ENCODE results near the gene BACH2.
"Not testable (repeated sequence)": the region's sequence is repeated elsewhere in the genome, so short reads cannot be mapped to it uniquely, and the experiment has no call there.

BACH2 gene

DNA sequence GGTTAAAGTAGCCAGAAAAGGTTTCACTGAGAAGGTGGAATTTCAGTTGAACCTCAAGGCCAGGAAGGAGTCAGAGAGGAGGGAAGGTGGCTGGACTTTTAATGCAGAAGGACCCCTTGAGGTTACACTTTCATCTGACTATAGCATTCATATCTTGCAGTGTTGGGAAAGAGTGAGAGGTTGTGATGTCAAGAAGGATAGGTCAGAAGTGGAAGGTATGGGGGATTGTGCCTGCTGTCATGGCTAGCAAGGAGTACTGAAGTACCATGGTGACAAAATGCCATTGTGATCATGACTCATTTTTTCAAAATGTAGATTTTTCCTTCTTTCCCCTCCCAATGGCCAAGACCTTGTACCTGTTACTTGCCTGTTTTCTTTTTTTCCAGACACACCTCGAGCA, 5.2 kb upstream of the BACH2 start:
- DNase-seq (ENCODE audit: low read depth in 2 of 2), result no peak

DNA sequence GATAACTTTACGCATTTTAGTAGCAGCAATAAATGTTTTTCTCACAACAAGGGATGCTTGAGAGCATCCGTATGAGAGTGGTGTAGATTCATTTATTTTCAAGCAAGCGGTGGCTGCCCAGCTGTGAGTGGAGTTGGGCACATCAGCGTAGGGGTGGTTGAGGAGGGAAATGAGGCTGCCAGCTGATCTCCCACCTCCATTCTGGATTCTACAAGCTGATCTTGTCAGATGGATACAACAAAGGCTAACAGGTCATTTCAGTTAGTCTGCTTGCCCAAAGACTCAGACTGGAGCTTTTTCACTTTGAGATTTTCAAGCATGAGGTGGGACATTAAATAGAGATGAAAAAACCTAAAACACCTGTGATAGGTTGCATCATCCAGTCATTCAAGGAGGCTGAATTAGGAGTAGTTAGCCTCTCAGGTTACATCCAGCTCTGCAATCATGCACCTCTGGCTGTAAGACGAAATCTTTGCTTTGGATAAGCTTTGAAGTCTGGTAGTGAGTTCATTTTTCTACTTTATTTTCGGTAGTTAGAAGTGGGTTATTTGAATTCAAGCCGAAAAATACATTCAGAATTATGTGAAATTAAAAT, 1.9 kb upstream of the BACH2 start:
- DNase-seq (ENCODE audit: low read depth in 2 of 2), result no peak

DNA sequence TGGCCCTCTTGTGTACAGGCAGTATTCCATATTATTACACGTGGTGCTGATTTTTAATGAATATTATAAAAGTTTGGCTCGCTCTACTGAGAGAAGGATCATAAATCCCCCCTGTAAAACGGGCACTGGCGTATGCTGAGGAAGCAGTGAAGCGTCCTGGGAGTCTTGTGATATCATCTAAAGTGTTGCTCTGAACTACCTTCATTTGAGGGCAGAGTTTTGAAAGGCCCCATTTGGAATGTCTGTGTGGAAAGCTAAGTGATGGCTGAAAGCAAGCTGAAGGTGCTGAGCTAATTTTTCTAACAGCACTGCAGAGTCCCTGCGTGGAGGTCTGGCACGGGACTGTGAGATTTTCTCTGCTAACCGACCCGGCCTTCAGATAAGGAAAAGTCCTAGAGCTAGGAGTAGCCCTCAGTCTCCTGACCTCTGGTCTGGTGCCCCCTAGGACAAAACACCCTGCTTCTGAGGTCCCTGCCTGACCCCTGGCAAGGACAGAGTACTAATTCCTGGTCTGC, 1.3 kb upstream of the BACH2 start:
- no peak for DNase-seq (ENCODE audit: low read depth in 2 of 2)

DNA sequence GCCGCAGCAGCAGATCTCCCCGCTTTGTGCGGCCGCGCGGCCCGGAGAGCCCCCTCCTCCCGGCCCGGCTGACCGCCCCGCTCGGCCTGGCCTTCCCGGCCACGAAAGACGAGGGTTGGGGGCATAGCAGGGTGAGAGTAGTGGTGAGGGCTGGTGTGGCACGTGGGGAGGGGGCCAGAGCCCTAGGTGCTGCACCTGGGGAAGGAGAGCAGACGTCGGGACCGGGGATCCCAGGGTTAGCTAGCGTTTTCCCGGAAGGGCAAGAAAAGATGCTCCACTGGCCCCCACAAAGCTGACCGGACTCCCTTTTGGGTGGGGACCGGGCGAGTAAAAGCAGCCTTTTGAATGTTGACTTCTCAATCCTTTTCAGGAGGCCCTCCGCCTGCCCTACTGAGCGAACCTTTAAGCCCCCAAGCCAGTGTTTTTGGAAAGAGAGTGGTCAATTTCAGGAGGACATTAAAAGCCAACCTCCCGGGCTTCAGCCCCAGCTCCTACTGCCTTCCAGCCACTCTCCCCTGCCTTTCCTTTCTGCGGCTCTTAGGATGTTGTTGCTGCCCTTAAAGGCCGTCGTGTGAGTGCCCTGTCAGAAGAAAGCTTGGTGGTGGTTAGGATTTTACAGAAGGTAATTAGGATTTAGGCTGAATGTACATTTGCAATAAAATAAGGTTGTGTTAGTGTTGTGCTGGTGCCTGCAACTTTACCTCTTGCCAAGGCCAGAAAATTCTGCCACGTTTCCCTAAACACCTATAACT, 648 bp upstream of the BACH2 start:
- DNase-seq (ENCODE audit: low read depth in 2 of 2), result no peak

DNA sequence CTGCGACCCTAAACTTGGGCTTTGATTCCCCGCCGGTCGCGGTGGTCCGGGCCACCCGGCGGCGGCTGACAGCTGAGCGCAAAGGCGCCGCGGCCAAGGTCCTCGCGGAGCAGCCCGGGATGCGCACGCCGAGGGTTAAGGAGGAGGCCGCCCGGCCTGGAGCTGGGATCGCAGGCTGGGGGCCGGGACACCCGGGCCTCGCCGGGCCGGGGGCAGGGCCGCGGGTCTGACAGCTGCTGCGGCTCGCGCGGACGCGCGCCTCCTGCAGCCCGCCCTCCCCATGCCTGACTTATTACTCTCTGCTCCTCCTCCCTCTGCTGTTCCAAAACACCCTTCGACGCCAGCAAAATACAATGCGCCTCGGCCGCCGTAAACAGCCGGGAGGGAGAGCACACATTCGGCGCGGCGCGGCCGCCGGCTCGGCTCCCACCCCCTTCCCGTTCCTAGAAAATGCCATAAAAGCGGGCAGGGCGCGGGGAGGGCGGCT, 746 bp downstream of the BACH2 start:
- DNase-seq (ENCODE audit: low read depth in 2 of 2), result peak; percentile 24 to 46

DNA sequence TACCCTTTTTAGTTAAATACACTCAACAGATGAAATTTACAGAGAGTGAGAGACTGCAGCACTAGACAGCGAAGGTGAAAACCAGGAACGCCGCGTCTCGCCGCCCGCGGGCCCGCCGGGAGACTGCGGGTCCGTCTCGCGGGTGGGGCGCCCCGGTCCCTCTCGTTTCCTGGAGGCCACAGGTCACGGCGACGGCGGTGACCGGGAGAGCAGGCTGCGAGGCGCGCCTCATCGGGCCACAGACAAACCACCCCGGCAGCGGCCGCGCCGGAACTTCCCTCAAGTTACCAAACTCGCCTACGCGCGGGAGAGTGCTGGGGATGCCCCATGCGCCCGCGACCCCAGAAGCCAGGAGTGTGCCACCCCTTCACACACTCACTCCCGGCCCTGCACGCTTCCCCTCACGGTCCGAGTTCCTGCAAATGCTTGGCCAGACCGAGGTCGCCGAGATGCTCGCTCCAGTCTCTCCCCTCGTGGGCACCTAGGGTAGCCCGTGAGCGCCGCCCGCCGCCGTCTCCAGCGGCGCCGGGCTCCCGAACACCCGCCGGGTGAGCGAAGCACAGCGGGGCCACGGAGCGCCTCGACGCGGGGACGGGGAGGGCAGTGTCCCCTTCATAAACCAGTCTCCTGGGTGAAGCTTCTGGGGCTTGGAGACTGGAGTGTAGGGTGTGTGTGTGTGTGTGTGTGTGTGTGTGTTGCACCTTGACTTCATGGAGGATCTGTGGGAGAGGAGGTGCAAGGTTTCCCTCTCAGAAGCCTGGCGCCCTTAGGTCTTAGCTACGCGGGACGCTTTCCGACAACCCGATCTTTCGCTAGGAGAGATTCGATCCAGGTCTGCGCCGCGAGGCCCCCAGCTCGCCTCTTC, 1.4 kb downstream of the BACH2 start:
- DNase-seq (ENCODE audit: low read depth in 2 of 2), result peak; percentile 73 to 80

DNA sequence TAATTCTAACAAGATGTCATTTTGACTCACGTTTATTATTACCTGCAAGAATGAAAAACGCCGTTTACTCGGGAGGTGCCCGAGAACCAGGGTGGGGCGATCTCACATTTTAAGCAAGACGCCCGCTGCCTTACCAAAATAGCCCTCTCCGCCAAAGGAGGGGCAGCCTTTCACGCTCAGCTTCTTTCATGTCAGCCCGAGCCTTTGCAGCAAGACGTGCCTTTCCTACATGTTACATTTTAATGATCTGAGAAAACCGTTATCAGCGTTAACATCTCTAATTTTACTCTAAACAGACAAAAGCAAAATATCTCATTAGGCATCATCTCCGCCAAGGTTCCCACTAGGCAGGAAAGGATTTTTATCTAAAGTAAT, 2.0 kb downstream of the BACH2 start:
- peak in 1 of 2 donors; percentile 25 for DNase-seq (ENCODE audit: low read depth in 2 of 2)

DNA sequence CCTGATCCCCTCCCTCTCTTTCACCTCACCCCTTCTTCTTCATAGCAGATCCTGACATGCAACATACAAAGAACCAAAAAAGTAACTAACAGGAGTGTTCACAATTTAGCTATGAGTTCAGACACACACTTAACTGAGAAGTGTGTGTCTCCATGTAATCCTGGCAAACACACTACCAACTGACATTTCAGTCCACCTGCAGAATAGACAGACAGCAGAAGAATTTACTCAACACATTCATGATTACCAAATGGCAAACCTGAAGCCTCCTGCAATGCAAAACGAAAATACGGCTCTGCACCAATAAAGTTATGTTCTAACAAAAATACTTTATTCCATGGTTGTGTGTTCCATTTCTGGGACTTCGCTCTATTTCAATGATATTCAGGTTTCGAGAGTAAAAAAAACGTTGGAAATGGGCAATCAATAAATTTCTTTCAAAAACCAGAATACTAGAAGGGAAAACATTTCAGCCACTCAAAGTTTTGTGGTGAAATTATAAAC, 2.6 kb downstream of the BACH2 start:
- DNase-seq (ENCODE audit: low read depth in 2 of 2), result no peak

DNA sequence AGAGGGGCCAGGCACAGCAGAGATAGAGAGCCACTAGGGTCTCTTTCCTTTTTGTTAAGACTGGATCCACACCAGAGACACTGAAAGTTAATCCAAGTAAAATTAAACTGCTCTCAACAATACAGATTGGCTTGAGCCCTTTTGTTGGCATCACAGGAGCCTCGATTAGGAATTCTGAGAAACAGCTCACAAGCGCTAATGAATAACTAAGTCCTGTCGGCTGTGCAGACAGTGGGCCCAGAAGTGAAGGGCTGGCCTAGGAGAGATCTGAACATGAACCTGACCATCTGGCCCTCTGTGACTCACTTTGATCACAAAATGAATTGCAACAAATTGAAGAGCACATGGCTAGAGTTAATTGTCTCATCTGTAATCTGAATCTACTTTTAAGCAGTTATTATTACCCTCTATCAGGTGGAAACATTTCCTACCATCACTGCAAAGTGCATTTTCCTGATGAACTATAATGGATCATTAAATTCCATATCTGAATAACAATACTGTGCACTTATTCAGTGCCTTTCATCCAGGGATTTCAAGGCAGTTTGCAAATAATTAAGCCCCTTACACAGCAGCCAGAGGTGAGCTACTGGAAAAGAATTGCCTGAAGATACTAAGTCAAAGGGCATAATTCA, 3.2 kb downstream of the BACH2 start:
- no peak for DNase-seq (ENCODE audit: low read depth in 2 of 2)

DNA sequence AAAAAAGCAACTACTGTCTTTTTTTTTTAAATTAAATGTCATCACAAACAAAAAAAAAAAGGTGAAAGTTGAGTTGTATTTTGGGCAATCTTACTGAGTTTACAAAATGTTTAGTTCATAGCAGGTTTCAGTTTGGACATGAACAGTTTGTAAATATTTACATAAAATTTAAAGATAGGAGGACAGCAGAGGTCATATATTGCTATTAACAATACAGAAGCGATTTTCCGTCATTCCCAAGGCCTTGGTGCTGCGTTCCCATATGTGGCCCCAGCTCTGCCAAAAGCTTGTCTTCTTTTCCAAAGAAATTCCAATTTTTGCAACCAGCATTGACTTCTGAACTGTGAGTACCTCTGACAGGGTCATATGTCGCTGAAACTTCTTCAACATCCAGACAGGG, 5.1 kb downstream of the BACH2 start:
- DNase-seq (ENCODE audit: low read depth in 2 of 2), result no peak

DNA sequence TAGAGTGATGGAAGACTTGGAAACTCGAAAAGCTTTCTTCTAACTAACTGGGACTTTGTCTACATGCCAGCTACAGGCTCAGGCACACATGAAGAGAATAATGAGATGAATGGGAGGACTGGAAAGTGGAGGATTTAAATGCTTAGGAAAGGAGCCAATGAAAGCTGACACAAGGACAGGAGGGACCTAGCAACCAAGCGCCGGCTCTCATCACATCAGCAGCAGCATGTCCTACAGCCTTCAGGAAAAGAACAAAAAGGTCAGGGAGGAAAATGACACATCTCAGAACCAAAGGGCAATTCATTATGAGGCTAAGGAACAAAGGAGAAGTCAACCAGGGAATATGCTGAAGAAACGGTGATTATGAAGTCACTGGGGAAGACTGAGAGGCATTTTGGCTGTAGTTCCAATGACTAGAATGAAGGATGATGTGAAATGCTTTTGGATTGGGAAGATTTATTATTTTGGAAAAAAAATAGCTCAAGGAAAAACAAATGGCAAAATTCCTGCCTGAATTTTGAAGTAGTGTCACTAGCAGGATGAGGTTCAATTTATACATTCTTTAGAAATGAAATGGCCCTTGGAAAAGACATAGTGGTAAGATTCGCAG, 5.7 kb downstream of the BACH2 start:
- no peak for DNase-seq (ENCODE audit: low read depth in 2 of 2)

DNA sequence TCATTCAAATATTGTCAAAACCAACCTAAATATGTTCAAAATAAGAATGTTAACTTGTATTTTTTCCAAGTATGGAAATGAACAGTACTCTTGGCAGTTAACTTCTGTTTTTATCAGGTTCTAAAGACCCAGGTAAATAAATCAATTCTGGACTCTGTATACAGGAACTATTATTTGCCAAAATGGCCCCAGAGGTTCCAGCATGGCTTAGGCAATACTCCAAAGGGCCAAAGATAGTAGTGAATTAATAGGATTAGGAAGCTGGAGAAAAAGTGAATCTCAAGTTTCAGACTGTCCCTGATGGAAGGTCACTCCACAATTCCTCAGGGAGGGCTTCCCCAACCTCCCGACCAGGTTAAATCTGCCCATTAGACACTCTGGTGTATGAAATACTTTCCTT, 6.7 kb downstream of the BACH2 start:
- DNase-seq (ENCODE audit: low read depth in 2 of 2), result no peak

DNA sequence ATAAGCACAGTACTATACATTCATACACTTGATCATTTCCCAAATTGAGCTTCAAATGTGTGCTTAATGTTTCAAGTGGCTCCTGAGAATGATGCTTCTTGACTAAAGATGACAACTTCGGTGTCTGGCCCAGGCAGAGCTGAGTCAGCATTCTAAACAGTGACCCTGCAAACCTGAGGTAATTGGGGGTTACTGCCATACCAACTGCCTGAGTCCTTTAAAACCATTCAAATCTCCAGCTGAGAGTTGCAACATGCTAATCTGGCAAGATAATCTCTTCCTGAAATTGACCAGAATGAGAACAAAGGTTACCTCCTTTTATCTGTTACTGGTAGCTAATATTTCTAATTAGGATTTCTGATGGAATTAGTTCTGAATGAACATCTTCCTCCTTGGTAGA, 8.2 kb downstream of the BACH2 start:
- no peak for DNase-seq (ENCODE audit: low read depth in 2 of 2)

DNA sequence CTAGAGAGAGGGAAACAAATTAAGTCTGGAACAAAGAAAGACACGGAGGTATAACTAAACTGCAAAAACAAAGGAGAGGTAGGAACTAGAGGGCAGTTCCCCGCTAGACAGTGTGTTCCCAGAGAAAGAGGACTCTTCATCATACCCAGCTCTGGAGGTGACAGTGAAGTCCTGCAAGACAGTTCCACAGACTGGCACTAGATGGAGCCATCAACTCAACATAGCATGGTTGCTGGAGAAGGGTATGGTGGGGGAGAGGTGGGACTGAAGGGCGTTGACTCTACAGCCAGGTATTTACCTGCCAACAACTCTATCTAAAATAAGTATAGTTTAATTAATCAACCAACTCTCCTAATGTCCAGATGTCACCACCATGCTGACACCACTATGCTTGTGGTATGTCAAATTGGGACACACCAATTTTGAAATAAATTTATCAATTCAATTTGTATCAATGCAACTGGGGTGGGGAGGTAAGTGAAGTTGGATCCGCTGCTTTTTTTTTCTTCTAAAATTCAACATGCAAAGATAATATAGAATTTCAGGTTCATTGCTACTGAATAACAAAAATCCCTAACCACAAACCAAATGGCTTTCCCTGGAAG, 9.7 kb downstream of the BACH2 start:
- peak; percentile 26 to 33 for DNase-seq (ENCODE audit: low read depth in 2 of 2)

DNA sequence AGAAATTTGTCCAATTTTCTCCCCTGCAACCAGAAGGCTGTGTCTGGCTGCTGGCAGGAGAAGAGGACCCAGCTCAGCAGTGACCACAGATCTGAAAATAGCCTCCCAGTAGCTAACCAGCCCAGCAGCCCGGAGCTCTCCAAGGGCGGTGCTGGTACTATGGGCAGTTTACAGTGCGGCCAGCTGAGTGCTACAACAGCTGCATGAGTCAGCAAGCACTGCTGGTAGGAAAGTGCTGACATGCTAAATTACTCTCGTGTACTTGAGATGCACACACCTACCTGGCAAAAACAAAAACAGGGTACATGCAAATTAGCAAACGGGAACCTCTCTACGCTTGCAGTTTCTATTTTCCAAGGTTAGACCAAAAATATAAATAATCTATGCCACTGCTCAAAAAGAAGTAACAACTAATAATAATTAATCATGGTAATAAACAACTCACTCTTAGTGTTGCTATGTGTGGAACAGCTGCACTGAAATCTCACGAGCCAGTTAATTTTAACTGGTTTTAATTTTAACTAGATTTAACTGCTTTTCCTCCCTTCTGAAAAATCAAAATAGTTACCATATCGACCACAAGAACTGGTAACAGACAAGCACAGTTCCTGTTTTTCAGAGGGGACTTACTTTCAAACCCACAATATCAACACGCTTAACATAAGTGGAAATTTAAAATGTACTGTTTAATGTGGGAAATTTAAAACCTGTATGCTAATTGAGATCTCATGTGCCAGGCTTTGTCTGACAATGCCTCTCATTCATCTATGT, 10.8 kb downstream of the BACH2 start:
- peak in 1 of 2 donors; percentile 33 for DNase-seq (ENCODE audit: low read depth in 2 of 2)

DNA sequence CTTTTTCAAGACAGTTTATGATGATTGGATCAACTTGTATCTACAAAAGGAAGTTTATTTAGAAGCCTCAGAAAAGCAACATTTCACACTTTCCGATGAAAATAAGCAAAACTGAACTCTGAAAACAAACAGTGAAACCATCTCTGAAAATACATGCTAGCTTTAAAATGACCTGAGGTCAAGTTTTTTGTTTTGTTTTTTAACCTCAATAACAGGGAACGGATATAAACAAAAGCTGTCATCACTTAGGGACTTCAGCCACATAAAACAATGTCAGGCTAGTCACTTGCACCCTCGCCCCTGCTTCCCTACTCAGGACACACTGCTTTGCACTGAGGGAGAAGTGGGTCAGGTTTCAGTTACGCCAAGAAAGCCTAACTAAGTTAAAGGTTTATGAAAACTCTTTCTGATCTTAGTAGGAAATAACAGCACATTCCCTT, 11.6 kb downstream of the BACH2 start:
- DNase-seq (ENCODE audit: low read depth in 2 of 2), result no peak

DNA sequence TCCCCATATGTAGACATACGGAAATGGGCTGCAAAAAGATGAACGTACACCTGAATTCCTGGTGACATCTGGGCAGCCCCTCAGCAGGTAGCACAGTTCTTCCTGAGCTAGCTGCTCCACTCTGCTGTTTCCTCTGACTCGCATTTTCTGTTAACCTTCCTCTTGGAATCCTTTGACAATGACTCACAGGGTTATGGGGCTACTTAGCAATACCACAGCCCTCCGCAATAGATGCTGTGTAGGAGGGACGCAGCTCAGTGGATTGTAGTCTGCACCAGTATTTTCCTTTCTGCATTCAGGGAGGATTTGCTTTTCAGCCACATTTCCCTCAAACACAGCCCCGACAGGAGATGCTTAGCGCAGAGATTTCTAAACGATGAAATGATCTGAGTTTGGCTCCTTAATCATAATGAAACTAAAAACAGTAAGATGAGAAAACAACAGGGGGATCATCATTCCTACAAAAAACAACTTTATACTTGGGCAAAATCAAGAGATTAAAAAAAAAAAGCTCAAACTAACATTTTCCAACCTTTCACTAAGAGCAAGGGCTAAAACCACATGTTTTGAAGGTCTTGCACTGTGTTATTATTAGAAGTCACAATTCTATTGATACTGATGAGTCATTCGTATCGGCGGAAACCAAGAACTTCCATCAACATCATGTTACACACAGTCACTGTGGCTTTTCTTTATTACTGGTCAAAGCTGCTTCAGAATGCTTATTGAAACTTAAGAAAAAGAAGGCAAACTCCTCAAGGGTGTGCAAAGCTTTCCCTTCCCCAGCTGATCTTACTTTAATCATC, 12.2 kb downstream of the BACH2 start:
- DNase-seq (ENCODE audit: low read depth in 2 of 2), result peak; percentile 28 to 55

DNA sequence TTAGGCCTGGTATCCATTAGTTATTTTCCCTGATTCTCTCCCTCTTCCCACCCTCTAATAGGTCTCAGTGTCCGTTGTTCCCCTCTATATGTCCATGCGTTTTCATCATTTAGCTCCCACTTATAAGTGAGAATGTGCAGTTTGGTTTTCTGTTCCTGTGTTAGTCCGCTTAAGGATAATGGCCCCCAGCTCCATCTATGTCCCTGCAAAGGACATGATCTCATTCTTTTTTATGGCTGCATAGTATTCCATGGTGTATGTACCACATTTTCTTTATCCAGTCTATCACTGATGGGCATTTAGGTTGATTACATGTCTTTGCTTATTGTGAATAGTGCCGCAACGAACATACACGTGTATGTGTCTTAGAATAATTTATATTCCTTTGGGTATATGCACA, 14.4 kb downstream of the BACH2 start:
- DNase-seq (ENCODE audit: low read depth in 2 of 2), result not testable (repeated sequence)

DNA sequence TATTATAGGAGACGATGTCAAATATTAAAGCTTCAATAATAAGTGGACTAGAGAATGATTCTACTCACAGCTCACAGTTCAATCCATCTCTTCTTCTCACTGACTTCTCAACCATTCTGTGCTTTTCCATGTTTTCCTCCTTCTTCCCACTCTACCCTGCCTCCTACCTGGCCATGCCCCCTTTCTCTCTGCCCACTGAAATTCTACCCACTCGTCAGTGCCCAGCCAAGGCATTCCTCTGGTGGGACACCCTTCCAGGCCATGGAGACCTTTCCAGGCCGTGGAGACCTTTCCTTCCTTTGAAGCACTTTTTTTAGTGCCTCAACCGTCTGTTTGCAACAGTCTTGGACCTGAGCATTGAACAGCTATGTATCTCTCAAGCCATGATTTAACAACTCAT, 18.5 kb downstream of the BACH2 start:
- DNase-seq (ENCODE audit: low read depth in 2 of 2), result no peak

Measured in activated CD8-positive, alpha-beta memory T cell treated with anti-CD3 and anti-CD28 coated beads for 4 hours (primary cell).